Inflammatory macrophage treated with lipopolysaccharide for 4 hours (primary cell): ENCODE data around the gene KLHL13.
"Not testable (repeated sequence)": the region's sequence is repeated elsewhere in the genome, so short reads cannot be mapped to it uniquely, and the experiment has no call there.

Source experiments
- DNase-seq: peaks from one replicate; pipeline ENCODE4 v3.0.0-alpha.2; 2020

KLHL13 gene, protein sequence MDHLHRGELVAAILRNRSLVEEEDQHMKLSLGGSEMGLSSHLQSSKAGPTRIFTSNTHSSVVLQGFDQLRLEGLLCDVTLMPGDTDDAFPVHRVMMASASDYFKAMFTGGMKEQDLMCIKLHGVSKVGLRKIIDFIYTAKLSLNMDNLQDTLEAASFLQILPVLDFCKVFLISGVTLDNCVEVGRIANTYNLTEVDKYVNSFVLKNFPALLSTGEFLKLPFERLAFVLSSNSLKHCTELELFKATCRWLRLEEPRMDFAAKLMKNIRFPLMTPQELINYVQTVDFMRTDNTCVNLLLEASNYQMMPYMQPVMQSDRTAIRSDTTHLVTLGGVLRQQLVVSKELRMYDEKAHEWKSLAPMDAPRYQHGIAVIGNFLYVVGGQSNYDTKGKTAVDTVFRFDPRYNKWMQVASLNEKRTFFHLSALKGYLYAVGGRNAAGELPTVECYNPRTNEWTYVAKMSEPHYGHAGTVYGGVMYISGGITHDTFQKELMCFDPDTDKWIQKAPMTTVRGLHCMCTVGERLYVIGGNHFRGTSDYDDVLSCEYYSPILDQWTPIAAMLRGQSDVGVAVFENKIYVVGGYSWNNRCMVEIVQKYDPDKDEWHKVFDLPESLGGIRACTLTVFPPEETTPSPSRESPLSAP

GRCh38 chrX:118116713-118117550, at the start of gene KLHL13:
Gene KLHL13, minus strand, starts transcription at chrX:118116810. Its CDS starts 88,337 bp downstream, at chrX:118028473.
- no peak for DNase-seq

GRCh38 chrX:118164138-118164537, 47.5 kb upstream of the KLHL13 start:
- DNase-seq: no peak

DNA sequence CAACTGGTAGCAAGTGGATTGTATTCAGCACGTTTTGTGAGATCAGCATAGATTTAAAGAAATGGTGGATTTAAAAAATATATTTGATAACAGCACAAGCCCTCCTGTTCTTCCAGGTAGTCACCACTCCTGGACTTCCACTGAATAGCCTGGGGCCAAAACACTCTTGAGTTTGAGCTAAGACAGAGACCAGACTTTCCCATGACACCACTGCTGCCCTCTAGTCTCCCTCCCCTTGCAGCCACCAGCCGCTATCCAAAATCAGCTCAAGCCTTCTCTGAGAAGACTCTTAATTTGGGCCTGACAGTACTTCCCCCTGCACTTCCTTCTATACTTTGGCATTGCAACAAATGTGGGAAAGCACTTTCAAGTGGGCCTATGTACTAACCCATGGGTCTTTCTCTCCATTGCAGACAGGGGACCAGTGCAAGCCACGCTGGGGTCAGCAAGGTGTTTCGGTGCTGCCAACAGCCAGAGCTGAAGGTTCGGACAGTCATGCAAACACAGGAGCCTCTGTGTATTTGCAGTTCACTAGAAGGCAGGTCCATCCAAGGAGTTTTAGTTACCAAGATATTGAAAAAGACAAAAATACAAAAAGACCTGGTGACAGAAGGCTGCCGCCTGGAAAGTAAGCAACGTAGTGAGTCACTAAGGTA, 40.5 kb upstream of the KLHL13 start:
- no peak for DNase-seq

DNA sequence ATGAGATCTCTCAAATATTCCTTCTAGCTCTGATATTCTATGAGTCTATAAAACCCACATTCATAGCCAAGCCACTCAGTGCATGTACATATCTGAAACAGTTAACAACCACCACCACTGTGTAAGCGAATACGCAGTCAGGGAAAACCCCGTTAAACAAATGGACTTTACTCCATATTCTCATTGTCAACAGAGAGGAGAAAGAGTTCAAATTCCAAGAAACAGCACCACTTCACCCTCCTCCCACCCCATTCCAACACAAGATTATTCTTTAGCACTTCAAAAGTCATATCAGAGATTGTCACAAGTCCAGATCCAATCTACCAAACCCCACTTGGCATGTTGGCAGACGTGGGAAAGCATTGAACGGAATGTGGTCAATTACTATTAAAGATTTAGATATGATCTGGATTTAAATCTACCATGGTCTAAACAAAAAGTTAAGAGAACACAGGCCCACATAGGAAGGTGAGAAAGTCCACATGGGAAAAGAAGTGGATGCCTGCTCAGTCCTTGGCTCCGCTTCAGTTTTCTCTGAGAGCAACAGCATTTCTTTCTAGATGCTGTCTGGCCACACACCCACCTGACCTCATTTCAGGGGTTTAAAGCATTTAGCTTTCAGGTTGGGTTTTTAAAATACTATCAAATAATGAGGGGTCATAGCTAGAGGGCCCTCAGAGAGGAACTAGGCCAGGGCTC, 39.8 kb upstream of the KLHL13 start:
- DNase-seq: no peak

GRCh38 chrX:118153270-118153669, 36.7 kb upstream of the KLHL13 start:
- no peak for DNase-seq

DNA sequence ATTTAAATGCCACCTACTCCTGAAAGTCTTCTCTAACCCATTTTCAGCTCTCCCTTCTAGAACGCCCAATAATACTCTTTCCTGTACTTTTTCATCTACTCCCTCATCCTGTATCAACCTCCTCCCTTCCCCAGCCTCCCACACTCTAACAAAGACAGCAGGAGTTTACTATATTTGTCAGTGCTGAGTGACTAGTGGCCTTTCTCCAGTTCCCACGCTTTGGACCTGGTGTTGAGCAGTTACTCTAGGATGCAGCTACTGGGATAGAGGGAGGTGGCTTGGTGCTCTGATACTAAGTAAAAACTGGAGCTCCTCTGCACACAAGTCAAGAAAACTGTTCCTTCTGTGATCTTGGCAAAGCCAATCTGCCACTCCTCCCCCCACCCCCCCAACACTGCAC, 36.1 kb upstream of the KLHL13 start:
- DNase-seq: no peak

DNA sequence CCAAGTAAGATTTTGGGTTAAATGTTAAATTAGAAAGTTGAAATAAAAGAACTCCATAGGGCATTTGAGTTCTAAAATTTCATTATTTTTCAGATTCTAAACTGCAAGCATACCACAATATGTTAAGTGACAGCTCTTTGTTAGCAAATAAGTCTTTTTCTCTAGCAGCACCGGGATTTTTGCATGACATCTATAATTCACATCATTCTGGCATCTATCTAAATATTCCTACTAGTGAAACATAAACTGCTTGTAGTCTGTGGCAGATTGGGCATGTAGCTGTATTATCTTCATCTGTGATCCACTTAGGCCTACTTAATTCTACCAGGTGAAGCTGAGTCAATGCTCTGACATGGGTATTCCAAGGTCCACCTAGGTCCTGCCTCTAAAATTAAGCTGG, 32.1 kb upstream of the KLHL13 start:
- DNase-seq: no peak

DNA sequence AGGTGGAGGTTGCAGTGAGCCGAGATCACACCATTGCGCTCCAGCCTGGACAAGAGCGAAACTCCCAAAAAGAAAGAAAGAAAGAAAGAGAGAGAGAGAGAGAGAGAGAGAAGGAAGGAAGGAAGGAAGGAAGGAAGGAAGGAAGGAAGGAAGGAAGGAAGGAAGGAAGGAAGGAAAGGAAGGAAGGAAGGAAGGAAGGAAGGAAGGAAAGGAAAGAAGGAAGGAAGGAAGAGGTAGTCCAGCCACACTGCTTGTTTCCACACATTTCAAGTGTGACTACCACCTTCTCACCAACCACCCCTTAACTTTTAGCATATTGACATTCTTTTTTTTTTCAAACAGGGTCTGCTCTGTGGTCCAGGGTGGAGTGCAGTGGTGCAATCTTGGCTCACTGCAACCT, 31.2 kb upstream of the KLHL13 start:
- DNase-seq: not testable (repeated sequence)

GRCh38 chrX:118143578-118143977, 27.0 kb upstream of the KLHL13 start:
- no peak for DNase-seq

GRCh38 chrX:118131336-118131735, 14.7 kb upstream of the KLHL13 start:
- DNase-seq: no peak

GRCh38 chrX:118129681-118130080, 13.1 kb upstream of the KLHL13 start:
- no peak for DNase-seq

DNA sequence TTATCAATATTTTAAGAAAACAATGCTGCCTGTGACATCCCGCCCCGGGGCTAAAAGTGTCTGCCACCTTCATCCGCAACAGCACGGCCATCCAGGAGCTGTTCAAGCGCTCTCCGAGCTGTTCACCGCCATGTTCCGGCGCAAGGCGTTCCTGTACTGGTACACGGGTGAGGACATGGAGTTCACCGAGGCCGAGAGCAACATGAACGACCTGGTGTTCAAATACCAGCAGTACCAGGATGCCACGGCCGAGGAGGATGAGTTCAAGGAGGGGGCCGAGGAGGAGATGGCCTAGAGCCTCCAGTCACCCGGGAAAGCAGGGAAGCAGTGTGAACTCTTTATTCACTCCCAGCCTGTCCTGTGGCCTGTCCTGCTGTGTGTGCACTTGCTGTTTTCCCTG, 12.1 kb upstream of the KLHL13 start:
- DNase-seq: no peak

GRCh38 chrX:118126286-118126685, 9.7 kb upstream of the KLHL13 start:
- DNase-seq: peak; percentile 2

GRCh38 chrX:118124243-118124642, 7.6 kb upstream of the KLHL13 start:
- DNase-seq: not testable (repeated sequence)

DNA sequence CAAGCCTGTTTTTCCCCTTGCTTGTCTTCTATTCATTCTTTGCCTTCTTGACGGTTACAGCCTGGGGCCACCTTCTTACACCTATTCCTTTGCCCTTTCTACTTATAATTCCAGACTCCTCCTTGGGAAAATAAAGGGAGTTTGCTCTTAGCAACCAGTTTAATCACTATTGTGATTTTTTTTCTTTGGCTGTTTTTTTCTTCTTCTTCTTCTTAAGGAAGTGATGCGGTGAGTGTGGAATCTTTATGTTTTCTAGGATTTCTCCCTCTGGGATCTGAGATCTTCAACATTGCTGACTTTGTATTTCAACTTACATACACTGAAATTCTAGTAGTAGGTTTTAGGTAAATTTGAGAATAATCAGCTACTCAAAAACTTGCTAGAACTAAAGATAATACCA, 1.1 kb upstream of the KLHL13 start:
- DNase-seq: no peak

- no peak for DNase-seq
These were observed 477 bp downstream of the KLHL13 start for GRCh38 chrX:118115953-118116712.

DNA sequence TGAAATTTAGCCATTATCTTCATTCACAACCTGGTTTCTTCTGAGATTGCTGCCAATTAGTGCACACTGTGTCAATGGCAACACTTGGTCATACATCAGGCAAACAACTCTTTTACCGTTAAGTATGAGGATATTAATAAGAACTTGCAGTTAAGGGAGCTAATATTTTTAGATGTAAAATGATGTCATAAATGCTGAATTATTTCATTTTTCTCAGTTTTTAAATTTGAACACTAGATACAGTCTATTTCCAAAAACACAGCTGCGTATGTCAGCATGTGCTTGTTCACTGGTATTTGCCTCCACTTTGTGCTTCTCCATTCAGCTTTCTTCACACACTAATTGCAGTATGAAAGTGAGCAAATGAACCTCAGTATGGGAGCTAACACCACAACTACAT, 1.6 kb downstream of the KLHL13 start:
- DNase-seq: no peak

DNA sequence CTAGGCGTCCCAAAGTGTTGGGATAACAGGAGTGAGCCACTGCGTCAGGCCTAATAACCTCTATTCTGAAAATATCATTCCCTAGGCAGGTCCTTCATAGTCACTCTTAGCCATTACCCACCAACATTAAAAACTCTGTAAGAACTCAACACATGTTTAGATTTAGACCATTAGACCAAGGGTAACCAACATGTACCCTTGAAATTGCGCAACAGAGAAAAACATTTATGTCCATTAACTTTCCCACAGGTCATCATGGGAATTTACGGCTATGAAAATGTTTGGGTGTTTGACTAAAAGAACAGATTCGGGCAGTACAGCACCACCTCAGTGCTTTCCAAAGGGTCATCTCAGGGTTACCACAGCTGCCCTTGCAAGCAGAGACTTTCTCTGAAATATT, 7.5 kb downstream of the KLHL13 start:
- no peak for DNase-seq

DNA sequence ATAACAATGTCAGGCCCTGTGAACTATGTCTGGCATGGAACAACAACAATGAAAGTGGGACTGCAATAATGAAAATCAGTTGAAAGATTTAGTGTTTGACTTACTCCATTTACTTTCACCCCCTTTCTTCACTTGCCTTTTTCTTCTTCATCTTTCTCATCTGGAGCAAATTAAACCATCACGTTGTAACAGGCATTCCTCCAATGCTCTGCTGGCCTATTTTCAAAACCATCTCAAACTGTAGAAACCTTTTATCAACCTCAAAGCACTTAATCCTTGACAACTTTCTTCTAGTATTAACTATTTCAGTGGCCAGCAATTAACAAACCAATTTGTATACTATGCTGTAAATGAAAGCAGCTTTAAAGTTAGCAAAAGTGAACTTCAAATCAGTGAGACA, 8.3 kb downstream of the KLHL13 start:
- DNase-seq: no peak

DNA sequence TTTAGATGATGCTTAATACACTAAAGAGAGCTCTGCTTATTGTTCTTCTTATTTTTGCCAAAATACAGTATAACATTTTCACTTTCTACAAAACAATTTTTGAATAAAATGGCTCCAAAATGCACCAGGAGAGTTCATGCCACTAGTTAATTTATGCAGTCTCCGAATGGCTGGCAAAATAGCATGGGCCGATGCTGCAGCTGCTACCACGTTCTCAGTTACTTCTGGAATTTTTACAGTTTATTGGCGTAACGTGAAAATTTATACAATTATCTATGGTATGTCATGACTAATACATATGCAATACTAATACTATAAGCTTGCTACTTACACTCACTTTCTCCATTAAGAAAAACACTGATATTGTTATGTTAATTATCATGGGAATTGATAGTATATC, 16.5 kb downstream of the KLHL13 start:
- no peak for DNase-seq

DNA sequence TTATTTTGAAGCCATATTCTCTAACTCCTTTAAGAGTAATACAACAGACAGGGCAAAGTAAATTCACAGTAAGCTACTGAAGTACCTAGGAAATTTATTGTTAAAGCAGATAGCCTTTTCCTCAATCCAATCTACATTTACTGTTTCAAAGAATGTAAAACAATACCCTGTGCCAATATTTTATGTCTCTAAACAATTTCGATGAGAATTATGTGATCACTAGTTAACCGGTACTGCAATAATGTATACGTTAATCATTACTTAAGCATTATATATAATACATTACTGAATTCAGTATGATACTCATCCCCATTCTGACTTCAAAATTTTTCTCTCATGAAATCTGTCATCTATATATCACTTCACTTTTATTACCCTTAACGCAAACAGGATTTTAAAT, 28.5 kb downstream of the KLHL13 start:
- no peak for DNase-seq

GRCh38 chrX:118074196-118074595, 42.4 kb downstream of the KLHL13 start:
- no peak for DNase-seq
